C4-2B (cell line): ENCODE data around the gene PTPRD.
A peak's percentile ranks its signal among the peaks of the same experiment; 100 is the strongest.

Experiments used
- H3K27ac ChIP-seq: fragments of 450-650 bp; 2 replicates; pipeline ENCODE4 v1.5.1; 2017
- CTCF ChIP-seq: fragments of 450-650 bp; conservative IDR thresholded peaks from 2 replicates; pipeline ENCODE4 v1.5.1; 2017; ENCODE audit warnings: mild to moderate bottlenecking
- ZFX ChIP-seq: fragments of 450-650 bp; IDR thresholded peaks from 2 replicates; pipeline ENCODE4 v1.6.1; 2017

PTPRD gene

DNA sequence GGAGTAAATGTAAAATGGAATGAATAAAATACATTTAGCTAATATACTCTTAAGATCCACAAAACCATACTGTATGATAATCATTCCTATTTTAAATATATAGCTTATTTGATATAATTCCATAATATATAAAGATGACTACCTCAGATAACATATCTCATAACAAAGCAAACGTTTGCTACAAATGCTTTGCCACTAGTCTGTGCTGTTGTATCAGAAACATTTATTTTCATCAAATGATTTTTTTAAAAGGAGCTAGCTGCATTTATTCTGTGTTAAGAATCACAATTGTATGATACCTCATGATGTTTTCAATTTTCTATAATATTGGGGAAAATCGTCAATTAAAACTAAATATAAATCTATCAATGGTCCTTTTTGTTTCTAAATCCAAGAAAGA lies 567.2 kb downstream of the PTPRD start:
- peak; percentile 53 for TF ChIP-seq CTCF
- TF ChIP-seq ZFX, result no peak
- H3K27ac ChIP-seq, result no peak overlapping the region

GRCh38 chr9:10041726-10042229 lies 571.0 kb downstream of the PTPRD start:
- no peak for TF ChIP-seq ZFX
- no peak for TF ChIP-seq CTCF
- H3K27ac ChIP-seq, result no peak overlapping the region

- no peak overlapping the region for H3K27ac ChIP-seq
- TF ChIP-seq CTCF, result no peak
- TF ChIP-seq ZFX, result no peak
These were observed 576.7 kb downstream of the PTPRD start for GRCh38 chr9:10036095-10036494.

DNA sequence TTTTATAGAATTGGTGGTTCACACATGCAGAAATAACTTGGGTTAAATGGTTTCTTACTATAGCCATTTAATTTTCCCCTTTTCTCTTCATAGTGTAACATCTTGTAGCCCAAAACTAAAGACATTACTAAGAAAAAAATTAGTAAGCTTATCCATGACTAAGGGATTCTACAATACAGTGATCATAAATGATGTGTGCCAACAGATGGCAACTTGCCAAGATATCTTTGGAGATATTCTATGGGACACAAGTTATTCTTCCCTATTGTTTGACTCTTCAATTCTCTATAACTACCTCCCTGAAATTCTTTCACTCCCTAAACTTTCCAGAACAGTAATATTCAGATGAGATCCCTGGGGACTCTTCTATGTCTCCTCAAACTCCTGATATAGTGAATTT lies 580.6 kb downstream of the PTPRD start:
- TF ChIP-seq CTCF (no peak), ZFX (no peak)
- H3K27ac ChIP-seq, result no peak overlapping the region

GRCh38 chr9:10026443-10026984 lies 586.3 kb downstream of the PTPRD start:
- no peak overlapping the region for H3K27ac ChIP-seq
- TF ChIP-seq ZFX (no peak), CTCF (no peak)

GRCh38 chr9:10015755-10016154 lies 597.0 kb downstream of the PTPRD start:
- H3K27ac ChIP-seq, result no peak overlapping the region
- TF ChIP-seq ZFX, result no peak
- TF ChIP-seq CTCF, result no peak

DNA sequence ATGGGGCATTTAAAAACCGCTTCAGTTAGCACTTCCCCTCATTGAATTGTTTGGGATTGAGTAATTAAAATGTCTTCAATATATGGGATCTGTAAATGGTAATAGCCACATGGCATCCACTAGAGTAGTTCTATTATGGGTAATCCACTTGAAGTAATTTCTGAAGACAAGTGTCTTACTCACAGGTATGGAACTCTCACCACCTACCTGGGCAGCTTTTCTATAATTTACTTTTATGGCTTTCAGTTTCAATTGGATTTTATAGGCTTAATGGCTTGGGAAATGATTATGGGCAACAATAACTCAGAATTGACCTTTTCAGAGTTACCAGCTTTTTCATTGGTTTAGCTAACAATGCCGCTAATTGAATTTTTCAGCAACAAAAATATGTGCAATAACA lies 597.9 kb downstream of the PTPRD start:
- H3K27ac ChIP-seq, result no peak overlapping the region
- TF ChIP-seq CTCF (no peak), ZFX (no peak)
